CD4-positive, alpha-beta T cell treated with Interferon alpha-2 for 1 hour (primary cell): ENCODE data around the gene BRCA2.

Experiments
- DNase-seq, 2 donors: peaks; one replicate each; pipeline ENCODE4 v3.0.0-alpha.2; 2020 to 2022

BRCA2 gene

DNA sequence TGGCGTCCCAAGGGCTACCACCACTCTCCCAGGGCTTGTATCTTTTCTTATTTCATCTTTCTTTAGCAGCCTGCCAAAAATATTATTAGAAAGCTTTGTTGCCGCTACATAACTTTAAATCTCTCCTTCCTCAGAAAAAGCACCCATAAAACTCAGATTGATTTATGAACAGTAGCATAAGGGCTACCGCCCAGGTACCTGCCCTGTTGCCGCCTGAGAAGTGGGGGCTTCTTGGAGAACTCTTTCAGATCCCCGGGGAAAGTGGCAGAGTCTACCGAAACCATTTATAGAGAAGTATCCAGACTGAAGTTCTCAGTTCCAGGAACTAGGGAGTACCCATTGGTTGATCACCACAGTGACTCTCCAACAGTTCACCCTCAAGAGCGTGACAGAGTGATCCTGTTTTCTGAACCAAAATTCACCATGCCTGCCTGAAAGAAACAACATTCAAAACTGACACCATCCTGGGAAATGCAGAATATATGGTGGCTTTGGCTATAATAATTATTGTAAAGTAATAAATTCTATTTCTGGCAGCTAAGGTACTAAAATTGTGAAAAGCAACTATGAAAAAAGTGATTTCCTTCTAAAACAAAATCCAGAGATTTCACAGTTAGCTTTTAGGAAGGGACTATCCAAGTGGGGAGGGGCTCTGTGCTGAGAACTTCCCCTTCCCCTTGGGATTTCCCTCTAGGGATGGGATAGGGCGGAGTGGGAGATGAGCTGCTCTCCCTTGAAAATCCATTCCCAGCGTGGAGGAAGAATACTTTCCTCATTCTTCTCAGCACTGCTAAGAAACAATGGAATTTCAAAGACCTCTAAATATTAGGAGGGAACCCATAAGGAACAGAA lies 113.5 kb downstream of the BRCA2 start:
- DNase-seq, result peak; percentile 43 to 45

DNA sequence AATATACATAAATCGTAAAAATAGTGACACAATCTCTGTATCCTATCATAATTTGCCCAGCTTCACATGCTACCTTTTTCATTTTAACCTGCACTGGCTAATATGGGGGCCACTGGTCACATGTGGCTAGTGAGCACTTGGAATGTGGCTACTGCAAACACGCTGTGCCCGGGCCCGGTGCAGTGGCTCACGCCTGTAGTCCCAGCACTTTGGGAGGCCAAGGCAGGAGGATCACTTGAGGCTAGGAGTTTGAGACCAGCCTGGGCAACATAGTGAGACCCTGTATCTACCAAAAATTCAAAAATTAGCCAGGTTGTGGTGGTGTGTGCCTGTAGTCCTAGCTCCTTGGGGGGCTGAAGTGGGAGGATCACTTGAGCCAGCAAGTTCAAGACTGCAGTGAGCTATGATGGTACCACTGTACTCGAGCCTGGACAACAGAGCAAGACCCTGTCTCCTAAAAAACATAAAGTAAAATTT lies 114.2 kb downstream of the BRCA2 start:
- DNase-seq, result no peak

GRCh38 chr13:32430018-32430747 lies 114.9 kb downstream of the BRCA2 start:
- no peak for DNase-seq

- DNase-seq, result no peak
These were observed 116.1 kb downstream of the BRCA2 start for GRCh38 chr13:32431361-32431760.

- no peak for DNase-seq
These were observed 117.5 kb downstream of the BRCA2 start for GRCh38 chr13:32432856-32433255.

DNA sequence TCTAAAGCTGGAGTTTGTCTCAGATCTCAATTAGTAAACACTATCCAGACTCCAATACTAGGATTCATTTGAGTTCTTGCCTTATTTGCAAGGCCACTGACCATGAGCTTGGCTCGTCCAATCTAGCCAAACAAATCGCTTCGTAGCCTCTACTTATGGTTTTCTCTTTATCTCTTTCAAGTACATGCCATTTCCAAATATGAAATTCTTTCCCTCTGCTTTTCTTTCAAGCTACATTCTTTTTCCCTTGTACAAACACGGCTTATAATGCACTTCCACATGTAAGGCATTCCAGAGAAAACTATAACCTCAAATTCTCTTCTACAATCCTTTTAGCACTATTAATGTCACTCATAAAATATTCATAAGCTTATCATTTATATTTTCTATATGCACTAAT lies 123.6 kb downstream of the BRCA2 start:
- no peak for DNase-seq

DNA sequence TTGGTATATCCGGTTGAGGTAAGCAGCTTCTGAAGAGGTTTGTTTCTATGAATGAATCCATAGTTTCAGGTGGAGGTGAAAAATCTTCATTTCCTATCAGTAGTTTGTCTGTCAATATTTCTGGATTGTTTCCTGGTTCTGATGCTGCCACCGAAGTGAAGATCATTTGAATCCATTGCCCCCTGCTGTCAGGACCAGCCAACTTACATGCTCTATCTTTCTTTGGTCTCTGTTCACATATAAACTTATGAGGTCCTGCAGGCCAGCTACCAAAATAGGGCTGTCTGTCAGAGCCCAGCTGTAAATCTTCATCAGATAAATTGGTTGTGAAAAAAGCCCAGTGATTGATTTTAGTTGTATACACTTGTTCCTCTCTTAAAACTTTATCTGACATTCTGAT lies 127.8 kb downstream of the BRCA2 start:
- DNase-seq, result peak; percentile 42 to 61

- DNase-seq, result no peak
These were observed 130.2 kb downstream of the BRCA2 start for GRCh38 chr13:32445461-32445860.

DNA sequence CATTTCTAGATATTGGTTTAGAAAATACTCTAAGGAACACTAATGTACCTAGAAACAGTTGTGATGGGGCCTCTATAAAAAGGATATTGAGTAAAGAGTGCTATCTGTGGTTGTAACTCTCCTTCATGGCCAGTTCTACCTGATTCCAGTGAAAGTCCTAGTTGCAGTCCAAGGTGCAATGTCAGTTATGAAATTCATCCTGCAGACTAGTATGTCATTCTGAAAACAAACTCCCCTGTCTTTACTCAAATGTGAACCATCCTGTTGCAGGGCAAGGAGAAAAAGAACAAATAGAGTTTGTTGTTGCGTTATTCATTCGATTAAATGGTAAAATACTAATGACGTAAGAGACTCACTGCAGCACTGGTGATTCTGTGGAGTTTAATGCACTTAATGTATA lies 130.9 kb downstream of the BRCA2 start:
- no peak for DNase-seq

DNA sequence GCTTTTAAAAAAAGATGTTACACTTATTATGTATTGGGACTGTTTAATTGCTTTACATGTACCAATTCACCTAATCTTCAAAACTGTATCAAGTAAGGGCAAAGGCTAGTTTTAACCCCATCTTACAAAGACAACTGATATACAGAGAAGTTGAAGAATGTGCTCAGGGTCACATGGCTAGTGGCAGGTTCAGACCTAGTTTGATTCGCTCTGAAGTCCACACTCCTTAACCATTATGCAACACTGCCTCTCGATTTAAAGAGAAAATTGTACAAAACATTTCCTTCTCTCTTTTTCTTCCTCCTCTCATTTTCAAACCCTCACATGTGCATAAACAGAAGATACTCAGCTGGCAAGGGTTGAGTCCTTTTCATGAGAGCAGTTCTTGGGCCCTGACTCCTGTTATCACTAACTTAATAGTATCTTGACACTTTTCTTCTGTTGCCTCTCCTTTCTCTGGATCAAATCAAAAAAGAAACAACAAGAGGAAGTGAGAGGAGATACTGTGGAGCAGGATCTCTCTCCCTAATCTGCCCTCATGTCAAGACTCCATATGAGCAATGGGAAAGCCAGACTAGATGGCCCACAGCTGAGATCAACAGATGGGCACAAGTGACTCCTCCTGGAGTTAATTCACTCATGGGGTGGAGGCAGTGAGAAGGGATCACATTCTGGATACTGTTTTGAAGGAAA lies 131.6 kb downstream of the BRCA2 start:
- no peak for DNase-seq

GRCh38 chr13:32447894-32448623 lies 132.8 kb downstream of the BRCA2 start:
- DNase-seq, result no peak

DNA sequence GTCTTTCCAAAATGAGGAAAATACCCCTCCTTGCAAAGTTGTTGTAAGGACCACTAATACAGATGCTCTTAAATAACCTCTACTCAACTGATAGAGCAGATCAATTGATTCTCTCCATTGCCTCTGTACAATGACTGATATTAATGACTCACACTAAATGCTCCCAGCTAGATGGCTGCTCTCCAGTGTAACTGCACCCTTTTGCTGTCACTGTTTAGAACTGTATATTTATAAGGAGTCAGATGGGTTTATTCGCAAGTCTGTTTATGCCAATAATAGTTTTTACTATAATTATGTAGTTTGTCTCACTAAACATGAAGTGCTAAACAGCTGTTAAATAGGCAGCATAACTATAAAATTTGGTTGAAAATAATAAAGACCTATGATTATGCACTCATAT lies 133.7 kb downstream of the BRCA2 start:
- no peak for DNase-seq
